Central memory CD4-positive, alpha-beta T cell (primary cell): ENCODE measurements around the gene GADD45G.

Experiments used
- DNase-seq: peaks from one replicate; pipeline ENCODE4 v3.0.0; 2022

The GADD45G gene

DNA sequence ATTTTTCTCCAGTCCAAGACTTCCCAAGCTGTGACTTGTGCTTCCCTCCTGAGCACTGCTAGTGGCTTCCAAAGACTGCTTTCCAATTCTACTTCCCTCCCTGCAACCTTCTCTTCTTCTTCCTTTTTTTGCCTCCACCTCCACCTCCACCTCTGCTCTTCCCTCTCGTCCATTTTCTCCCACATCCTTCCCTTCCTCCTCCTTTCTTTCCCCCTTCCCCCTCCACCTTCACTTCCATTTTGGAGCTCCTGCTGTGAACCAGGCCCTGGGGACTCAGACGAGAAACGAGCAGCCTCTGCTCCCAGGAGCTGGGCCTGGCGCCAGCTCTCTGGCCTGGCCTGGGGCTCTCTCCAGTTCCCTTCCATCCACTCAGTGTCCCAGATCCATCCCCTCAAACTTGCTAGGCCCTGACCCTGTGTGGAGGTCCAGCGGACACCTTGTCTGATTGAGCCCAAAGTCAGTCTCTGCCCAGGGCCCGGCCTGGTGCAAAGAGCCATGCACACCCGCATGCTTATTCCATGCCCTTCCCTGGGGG is 5.6 kb downstream of the GADD45G start:
- DNase-seq: no peak

DNA sequence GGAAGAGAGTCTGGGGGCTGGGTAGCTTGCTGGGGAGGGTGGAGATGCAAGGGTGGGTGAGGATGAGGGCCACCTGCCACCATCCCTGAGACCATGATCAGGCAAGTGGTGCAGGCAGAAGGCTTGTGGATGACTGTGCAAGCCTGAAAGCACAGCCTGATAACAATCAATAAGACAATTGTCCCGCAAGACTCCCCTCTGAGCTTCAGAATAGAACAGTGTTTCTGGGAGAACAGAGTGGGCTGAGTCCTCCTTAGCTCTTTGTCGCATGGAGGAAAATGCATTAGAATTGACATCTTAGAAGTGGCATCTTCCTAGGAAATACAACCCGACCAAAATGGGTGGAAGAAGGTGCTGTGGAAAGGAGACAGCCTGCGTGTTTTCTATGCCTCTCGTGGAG is 6.6 kb downstream of the GADD45G start:
- no peak for DNase-seq

DNA sequence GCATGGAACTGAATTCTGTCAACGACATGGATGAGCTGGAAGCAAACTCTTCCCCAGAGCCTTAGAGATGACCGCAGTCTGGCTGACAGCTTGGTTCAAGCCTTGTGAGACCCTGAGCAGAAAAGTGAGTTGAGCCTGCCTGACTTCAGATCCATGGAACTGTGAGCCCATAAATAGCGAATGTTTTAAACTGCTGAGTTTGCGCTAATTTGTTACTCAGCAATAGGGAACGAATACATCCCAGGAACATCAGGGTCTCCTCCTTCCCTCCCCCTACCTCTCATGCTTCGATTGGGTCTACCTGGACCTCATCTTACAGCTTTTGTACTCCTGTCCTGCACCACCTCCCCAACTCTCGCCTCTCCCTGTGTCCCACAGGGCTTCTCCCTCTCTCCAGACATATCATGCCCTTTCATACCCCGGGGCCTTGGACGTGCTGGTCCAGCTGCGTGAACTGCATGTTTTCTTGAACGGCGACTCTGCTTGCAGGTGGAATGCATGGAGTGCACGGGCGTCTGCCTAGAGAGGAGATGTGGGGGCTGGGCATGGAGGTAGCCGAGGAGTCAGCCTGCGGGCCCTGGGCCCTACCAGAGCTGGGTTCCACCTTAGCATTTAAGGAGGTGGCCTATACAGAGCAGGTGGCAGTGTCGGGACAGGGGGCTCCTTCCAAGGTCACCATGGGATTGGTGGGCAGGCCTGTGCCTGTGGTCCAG is 7.9 kb downstream of the GADD45G start:
- DNase-seq: no peak

DNA sequence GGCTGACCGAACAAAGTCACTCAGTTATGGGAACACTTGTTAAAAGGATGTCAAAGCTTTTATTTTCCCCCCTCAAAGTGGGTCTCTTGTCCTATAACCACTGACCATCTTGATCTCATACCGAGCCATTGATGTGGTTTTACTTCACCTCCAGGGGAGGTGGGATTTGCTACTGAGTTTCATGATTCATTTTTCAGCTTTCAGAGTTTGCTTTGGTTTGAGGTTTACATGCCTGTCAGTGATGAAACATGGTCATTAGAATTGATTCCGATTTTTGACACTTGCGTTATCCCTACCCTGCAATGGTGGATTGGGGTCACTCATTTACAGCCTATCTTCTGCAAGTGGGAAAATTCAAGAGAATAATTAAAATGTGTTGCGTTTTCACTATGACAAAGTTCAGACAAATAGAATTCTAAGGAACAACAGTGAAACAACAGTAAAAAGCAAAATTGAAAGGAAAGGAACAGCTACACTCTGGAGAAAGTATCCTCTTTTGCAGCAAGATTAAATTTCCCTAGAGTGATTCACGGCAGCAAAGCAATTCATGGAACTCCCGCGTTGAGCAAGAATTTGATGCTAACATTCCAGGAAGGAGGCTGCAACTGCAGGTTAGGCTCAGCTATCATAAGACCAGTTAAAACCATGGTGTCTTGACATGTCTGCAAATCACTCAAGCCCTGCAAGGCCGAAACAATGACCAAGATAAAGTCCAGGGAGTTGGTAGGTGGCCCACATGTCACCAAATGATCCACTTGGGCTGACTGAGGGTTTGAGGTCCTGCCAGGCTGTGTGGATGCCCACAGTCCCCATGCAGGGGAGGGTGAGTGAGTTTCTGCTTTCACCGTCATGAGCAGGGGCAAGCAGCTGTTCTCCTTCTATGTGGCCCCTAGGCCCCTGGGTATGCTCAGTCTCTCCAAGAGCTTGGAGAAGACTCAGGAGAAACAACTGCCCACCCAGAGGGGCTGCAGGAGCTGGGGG is 9.4 kb downstream of the GADD45G start:
- no peak for DNase-seq

DNA sequence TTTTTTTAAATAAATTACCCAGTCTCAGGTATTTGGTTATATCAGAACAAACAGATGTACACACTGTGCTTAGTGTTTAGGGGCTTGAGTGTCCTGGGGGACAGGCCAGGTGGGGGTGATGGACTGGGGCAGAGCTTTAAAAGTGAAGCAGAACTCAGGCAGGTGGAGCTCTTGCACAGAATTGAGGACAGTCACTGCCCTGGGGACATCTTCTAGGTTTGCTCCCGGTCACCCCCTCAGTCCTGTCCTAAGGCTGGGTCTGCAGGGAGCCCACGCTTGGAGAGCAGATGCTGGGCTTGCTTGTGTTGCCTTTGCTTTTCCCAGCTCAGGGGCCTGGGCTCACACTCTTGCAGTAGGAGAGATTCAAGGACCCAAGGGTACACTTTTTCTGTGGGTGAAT is 10.8 kb downstream of the GADD45G start:
- DNase-seq: no peak

DNA sequence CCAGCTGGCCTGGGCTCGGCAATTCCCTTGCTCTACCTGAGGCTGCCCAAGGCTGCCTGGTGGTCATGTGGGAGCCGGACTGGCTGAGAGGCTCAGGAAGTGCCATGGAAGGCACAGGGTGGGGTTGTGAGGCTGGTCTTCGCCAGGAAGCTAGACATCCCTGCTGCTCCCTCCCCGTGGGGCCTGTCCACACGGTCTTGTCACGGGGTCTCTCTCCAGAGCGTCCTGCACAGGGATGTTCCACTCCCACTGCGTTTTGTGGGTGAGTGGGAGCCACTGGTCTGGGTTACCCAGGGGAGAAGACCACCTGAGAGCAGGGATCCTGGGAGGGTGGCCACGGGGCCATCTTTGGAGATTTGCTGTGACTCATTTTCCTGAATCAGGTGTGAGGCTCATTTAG is 11.6 kb downstream of the GADD45G start:
- DNase-seq: no peak

DNA sequence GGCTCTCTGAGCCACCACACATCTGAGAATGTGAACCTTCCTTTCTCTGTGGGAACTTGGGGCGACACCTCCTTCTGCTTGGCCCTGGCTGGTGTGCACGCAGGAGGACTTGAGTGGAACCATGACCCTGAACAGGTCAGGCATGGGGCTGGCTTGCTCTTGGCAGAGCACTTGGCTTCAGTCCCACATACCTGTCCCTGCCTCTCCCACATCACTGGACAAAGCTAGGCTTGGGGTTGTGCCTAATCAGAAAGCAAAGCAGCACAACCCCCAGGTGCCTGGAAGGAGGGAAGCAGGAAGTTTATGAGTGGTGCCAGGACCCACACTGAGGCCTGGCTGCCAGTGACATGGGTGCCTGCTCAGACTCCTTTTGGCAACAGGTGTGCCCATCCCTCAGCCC is 13.2 kb downstream of the GADD45G start:
- no peak for DNase-seq

DNA sequence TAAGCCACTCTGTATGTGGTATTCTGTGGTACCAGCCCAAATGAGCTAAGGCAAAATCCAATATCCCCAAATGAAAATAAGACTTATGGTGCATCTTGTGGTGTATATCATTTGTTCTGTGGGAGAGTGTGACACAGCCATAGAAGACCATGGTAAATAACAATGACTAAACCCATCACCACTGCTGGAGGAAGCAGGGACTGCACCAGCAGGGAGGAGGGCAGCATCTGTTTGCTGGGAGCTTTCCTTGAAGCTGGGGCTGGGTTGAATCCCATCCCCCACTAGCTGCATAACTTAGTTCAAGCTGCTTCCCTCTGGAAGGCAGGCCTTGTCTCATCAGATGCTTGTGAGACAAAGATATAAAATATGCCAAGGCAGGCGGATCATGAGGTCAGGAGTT is 14.2 kb downstream of the GADD45G start:
- DNase-seq: no peak

DNA sequence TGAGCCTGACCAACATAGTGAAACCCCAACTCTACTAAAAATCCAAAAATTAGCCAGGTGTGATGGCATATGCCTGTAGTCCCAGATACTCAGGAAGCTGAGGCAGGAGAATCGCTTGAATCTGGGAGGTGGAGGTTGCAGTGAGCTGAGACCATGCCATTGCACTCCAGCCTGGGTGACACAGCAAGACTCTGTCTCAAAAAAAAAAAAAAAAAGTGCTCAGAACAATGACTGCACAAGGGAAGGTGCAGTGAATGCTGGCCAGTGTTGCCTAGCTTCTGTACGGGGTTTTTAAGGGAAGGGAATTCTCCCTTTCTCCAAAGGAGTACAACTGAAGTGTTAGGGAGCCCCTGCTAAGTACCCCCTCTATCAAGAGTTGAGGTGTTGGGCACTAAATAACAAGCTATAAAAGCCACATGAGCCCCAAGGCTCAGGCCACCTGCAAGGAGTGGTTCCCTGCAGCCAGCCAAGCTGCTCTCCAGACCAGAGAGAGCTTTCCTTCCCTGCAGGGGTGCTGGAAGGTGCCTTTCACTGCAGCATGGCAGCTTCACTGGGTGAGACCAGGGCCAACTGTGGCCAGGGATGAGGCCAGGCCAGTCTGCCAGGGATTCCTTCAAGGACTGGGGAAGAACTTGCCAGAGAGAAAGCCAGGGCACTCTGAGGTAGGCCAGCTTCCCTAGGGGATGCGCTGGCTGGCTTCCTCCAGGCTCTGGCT is 14.8 kb downstream of the GADD45G start:
- no peak for DNase-seq

DNA sequence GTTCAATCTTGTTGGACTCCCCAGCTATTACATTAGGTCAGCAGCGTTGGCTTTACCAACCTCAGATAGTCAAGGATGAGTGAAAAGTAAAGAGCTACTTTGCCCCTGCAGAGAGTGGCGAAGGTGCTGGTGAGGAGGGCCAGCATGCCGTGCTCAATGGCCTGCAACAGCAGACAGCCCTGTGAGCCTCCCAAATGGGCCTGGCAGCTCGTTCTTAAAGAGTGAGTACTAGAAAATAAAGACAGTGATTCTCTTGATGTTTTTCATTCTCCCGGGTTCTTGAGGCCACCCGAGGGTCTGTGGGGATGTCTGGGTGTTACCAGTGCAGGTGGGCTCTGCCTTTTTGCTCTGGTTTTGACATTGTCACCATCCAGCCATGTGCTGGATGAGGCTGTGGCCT is 16.2 kb downstream of the GADD45G start:
- DNase-seq: no peak

DNA sequence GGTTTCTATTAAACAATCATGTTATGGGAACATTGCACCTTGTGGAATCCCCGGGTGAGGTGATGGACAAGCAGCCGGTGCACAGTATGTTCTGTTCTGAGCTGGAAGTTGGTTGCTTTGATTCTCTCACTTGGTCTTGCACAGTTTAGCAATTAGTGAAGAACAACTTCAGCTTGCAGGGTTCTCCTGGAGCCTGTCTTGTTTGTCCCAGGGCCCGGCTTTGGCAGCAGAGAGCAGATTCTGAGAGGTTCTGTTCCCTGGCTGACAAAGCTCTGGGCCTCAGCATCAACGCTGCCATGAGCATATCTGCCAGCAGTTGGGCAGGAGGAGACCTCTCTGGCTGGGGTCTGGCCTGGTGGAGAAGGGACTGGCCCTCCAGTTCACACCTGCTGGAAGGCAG is 16.9 kb downstream of the GADD45G start:
- no peak for DNase-seq

DNA sequence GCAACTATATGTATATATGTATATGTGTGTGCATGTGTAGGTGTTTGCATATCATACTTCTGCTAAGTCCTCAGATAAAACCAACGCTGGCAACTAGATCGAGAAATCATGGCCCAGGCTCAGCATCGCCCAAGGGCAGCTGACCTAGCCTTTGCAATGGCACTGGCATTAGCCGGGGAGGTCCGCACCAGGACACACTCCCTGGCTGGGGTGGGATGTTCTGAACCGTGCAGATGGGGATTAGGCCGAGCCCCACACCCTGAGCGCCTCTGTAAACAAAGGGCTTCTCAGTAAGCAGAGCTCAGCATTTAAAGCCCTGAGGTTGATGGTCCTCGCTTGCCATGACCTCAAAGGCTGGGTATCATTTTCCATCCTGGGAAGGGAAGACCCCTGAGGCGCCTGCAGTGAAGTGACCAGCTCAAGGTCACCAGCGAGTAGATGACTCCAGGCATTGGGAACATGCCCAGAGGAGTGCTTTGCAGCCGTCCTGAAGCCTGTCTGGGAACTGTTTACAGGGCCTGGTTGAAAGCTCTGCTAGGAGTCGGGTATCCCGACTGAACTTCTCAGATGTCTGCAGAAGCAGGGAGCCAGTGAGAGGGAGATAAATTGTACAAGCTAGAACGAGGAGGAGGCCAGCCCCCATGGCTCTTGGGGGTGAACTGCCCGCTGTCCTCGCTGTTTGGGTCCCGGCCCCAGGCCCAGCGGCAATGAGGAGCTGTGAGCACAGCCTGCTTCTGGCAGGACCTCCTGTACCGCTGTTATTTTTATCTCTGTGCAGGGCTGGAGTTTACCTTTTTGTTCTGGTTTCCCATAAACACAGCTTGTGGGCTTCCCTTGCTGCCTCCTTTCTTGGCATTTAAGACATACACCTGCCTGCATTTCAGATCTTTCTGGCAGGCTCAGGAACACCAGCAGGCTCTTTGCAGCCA is 18.4 kb downstream of the GADD45G start:
- DNase-seq: no peak

DNA sequence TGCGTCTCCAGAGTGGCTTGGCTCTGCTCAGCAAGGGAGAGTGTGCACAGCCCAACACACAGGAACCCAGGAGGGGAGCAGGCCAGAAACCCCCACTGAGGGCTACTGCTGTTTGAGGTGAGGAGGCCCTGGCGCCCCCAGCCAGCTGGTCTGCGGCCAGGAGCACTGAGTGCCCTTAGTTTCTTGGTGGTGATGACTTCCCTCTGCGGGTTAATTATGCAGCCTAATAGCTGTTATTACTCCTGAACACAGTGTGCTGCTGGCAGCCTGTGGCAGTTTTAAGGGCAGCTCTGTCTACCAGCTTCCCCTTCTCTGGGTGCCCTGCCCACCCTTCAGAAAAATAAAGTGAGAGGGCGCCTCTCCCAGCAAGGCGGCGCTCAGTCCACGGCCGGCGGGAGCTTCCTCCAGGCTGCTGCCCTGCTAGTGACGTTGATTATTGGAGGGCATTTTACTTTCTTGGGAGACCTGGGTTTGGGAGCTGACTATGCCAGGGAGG is 19.2 kb downstream of the GADD45G start:
- DNase-seq: no peak

DNA sequence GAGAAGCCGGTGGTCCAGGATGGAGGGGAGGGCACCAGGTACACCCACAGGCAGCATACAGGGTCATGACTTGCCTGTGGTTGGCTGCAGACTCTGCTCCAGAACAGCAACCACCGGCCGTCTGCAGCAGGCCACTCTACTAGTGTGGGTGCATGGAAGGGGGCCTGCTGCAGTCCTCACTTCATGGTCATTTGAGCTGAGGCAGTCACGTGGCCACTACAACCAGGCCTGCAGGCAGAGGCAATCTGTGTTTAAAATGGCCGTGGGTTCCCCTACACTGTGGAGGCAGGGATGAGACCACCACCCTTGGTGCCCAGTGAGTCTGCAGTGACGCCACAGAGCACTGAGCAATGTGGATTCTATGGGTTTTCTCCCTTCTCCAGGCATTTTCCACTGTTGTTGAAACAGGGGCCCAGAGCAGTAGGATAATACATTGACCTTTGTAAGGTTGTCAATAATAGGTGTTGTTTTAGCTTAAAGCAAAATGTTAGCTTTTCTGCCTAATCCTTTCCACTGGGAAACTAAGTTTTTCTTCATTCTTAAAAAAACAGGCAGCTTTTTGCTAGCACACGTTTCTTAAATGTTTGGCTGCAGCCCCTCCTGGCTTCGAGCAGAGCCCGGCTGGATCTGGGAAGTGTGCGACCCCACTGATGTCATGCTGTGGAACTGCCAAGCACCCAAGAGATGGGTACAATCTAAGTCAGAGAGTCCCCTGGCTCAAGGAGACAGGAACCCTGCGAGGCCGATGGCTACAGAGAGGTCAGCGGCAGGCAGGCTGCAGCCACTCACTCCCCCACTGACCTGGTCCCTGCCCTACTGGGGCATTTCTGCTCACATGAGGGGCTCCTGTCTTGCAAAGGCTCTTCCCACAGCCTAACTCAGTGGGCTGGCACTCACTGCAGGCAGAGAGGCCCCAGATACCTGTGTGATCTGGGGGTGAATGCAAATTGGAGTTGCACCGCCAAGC is 21.2 kb downstream of the GADD45G start:
- DNase-seq: no peak

DNA sequence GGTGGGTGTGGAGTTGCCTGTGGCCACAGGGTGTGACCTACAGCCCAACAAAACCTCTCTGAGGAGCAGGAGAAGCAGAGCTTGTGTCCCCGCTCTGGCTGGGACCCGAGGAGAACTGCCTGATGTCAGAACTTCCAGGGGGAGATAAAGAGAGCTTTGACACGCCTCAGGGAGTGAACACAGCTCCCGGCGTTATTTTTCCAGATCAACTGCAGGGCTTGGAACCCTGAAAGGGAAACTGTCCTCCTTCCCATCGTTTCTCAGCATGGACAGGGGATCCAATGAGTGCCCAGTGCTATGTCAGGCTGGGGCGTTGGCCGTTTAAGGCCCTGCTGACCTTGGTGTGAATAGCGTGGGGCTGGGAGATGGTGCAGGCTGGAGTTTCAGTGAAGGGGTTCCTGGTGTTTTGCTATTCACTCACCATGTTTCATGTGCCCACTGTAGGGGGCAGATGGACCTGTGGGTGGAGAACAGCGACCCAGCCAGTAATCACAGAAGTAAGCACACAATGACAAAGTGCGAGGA is 22.0 kb downstream of the GADD45G start:
- no peak for DNase-seq

DNA sequence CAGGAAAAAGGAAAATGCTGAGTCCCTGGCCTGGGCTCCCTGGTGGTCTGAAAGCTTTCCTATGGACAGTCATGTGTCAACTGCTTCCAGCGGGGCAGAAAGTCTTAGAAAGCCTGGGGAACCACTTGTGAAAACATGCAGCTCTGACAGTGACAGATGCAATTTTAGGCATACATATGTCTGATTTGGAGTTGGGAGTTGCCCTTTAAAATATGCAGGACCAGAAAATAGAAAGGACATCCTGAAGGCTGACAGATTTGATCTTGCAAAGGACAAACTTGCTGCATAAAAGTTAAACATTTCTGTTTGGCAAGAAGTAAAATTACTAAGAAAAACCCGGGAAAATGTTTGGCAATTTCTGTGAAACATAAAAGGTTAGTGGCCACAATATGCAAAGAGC is 23.8 kb downstream of the GADD45G start:
- DNase-seq: no peak

DNA sequence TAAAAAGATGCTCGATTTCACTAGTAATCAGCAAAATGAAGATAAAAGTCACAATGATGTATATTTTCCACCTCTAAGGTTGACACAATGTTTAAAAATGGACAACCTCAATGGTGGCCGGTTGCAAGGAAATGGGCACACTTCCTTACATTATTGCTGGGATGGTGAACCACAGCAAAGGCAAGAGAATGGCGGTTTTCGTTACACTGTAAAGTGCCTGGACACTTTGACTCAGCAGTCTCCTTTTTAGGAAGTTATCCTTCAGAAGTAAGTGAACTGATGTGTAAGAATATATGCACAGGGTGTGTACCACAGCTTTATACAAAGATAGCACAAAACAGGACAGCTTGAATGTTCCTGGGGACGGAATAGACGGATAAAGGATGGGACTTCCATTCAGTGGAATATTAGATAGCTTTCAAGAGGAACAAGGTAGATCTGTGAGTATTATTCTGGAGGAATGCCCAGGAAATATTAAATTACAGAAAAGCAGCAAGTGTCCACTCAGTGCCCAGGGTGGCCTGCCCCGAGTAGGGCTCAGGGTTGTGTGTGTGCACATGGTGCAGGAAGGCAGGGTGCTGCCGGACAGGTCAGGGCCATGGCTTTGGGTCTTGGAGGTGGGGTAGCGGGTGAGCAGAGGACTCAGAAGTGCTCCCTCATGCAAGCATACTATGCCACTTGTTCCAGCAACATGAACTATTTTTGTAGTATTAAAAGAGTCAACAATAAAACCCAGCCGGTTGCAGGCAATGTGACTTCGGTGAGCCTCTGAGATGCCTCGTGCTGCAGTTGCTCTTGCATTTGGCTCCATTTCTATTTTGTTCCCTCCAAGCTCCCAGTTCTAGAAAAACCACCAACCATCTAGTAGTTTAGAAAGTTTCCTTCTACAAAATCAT is 24.5 kb downstream of the GADD45G start:
- DNase-seq: no peak

DNA sequence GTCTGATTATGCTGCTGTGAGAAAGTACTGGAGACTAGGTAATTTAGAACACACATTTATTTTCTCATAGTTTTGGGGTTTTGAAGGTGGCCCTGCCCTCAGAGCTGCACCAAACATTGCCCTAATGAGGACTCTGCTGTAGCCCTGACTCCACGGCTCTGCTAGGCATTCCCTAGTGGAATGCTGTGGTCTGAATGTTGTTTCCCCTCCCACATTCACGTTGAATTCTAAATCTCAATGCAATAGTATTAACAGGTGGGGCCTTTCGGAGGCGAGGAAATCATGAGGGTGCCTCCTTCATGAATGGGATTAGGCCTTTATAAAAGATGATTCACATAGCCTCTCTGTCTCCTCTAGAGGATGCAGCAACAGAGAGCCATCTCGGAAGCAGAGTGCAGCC is 25.7 kb downstream of the GADD45G start:
- DNase-seq: no peak

DNA sequence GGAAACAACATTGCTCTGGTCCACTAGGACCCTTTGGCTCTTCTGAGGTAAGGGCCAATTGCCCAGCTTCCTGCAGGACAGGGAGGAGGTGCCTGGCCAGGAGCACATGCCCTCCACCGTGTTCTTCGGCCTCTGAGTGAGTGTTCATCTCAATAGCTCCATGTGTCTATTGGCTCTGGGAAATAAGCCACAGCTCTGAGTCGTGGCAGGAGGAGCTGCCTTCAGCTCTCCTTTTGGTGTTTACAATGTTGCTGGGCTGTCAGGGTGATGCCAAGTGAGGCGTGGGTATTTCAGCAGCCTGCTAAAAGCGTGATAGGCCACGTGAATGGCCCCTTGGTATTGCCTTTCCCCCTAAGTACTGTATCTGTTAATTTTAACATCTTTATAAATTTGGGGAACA is 26.6 kb downstream of the GADD45G start:
- no peak for DNase-seq
